HG02588 (cell line): ENCODE results near the gene LRRC75B.

Experiments used
- ATAC-seq: cut with Tn5 transposase; IDR thresholded peaks from one replicate; pipeline ENCODE4 v1.9.1; 2021; ENCODE audit warnings: mild to moderate bottlenecking, moderate library complexity; ENCODE audit not compliant: unreplicated experiment

Gene LRRC75B

GRCh38 chr22:24587948-24588347 is 4.9 kb downstream of the LRRC75B start:
- no peak for ATAC-seq

DNA sequence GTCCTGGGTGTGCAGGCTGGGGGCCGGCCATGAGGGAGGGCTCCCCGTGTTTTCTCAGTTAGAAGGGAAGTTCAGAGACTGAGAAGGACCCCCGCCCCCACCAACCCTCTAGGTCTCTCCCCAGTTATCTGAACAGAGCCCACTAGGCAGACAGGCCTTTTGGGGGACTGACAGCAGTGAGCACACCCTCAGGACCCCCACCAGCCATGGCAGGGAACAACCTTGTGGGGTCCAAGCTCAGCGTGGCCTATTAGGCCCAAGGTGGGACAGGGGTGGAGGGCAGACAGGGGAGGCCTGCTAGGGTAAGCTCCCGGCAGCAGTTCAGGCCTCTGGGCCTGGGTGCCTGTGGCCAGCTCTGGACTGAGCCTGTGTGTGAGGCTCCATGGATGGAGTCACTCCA is 5.6 kb downstream of the LRRC75B start:
- no peak for ATAC-seq

- no peak for ATAC-seq
These were observed 6.8 kb downstream of the LRRC75B start for GRCh38 chr22:24585927-24586546.

GRCh38 chr22:24585461-24585860 is 7.4 kb downstream of the LRRC75B start:
- ATAC-seq: no peak

DNA sequence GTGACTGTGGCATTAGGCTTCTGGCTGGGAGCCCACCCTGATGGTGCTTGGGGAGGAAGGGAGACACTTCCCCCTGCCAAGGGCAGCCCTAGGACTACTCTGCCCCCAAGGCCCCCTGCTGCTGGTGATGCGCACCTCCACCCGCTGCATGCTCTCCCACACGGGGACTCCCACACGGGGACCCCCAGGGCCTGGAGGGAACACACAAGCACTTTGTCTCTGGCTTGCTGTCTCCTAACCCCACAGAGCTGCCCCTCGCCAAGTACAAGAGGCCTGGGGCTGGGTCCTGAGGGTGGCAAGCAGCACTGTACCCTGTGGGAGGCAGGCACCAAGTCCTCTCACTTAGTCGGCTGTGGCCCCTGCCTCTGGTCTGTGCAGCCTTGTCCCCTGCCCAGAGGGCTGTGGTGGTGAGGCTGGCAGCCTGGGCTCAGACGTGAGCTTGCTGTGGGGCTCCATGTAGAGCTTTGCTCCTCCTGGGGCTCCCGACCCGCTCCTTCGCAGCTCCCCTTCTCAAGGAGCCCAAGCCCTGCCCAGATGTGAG is 7.9 kb downstream of the LRRC75B start:
- ATAC-seq: no peak

DNA sequence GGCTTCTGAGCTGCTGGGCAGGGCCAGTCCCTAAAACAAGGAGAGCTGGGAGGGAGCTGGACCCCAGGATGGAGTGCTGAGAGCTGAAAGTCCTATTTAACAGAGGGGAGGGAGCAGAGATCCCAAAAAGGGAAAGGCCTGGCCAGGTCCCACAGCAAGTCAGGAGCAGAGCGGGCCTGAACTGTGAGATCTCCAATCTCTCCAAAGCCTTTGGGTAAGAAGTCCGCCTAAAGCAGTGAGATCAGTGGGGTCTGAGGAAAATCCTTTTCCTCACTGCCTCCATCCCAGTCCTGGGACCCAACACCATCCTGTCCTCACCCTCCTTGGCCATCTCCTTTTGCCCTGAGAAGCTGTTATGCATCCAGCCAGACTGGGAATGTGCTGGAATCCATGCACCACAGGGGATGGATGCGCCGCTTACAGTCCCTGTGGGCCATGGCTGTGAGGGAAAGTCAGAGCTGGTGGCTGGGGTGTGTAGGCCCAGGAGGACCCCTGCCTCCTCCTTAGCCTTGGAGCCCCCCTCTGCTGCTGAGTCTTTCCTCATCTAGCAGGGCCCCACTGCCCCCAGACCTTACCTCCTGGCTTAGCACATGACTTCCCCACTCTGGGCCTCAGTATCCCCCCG is 8.6 kb downstream of the LRRC75B start:
- no peak for ATAC-seq

DNA sequence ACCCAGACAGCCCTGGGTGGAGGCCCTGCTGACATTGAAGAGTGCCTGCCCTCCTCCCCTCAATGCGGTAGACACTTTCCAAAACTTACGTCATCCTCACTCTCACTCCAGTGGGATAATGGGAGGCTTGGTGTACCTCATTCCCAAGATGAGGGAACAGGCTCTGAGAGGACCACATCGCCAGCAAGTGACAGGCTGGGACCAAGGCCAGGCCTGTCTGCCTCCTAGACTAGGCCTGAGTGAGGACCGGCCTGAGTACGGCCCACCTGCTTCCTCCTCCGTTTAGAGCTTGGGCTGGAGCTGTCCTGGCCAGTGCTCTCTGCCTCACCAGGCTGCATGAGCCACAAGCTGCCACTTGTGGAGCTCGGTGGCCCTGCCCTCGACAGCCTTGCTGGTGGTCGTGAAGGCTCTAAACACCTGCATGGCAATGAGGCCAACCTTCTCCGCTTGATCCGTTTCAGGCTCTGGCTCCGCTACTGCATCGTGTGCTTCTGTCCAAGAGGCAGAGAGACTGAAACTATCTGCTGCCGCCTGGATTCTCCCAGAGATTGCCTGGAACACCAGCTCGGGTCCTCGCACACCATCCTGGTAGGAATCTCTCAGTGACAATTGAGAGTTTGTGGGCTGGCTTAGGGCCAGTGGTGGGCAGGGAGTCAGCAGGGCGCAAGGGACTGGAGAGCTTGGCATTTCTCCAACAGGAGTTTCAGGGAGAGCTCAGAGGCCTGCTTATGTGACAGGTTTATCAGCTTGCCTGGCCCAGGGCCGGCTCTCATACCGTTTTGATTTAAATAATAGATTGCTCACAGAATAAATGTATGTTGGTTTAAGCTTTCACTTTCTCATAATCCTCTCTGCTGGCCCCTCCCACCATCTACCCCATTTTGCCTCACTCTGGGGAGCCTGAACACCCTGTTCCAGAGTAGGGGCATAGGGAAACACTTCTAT is 9.4 kb downstream of the LRRC75B start:
- no peak for ATAC-seq

- ATAC-seq: no peak
These were observed 10.6 kb downstream of the LRRC75B start for GRCh38 chr22:24582056-24582814.

GRCh38 chr22:24580276-24580675 is 12.6 kb downstream of the LRRC75B start:
- no peak for ATAC-seq

GRCh38 chr22:24579258-24579601 is 13.6 kb downstream of the LRRC75B start:
- no peak for ATAC-seq

DNA sequence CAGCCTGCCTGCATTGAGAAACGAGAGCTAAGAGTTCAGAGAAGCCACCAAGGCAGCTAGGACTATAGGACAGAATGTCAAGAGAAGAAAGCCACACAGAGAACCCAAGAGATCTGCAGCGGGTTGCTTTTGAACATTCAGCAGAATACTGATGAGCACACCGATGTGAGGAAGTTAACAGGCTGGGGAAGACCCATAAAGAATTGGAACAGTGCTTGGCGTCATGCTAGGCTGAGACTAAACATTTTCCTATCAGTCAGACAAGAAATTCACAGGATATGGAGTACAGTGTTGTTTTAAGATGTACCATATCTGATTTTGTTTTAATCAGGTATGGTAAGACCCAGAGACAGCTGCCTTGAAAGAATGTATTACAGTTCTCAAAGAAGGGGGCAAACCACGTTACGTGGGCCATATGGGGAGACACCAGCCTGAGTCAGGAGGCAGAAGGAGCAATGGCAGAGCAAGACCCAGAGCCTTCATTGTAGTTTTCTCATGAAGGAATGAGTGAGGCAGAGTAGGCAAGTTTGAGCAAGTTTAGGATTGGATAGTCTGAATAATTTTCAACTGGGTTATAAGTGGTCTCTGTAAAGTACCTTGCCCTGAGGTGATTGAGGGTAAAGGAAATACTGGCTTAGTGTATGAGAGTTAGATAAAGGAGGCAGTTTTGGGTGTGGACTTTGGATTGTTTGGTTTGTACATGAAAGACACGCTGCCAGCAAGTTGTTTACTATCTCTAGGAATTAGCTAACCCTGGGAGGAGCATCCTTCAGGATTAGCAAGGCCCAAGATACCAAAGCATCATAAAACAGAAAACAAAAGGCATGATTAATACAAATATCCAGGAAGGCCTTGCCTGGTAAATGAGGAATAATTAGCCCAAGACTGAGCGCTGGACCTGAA is 14.3 kb downstream of the LRRC75B start:
- ATAC-seq: no peak

GRCh38 chr22:24576778-24577177 is 16.1 kb downstream of the LRRC75B start:
- no peak for ATAC-seq

- no peak for ATAC-seq
These were observed 21.6 kb downstream of the LRRC75B start for GRCh38 chr22:24571266-24571665.

GRCh38 chr22:24567668-24568067 is 25.2 kb downstream of the LRRC75B start:
- peak; percentile 50 for ATAC-seq

DNA sequence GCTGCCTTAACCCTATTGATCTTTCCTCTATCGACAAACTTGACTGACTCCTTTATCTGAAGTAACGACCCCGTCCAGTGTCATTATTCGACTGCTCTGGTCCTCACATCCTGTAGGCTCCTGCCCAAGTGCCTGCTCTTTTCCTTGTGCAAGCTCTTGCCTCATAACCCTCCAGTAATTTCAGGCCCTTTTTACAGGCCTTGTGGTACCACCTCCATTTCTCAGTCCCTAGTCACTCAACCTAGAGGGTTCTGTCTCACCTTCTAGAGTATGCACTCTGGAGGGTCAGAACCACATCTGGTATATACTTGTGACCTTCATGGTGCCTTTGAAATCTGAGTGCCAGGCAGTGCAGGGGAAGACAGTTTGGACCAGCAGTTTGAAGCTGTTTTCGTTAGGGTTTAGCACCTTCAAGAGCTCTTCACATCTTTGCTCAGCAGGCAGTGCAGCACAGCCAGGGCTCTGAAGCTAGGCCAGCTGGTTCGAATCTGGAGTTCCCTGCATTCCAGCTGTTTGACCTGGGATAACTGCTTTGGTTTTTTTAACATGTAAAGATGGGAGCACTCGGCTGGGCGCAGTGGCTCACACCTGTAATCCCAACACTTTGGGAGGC is 25.9 kb downstream of the LRRC75B start:
- no peak for ATAC-seq

- ATAC-seq: no peak
These were observed 27.8 kb downstream of the LRRC75B start for GRCh38 chr22:24565077-24565476.

DNA sequence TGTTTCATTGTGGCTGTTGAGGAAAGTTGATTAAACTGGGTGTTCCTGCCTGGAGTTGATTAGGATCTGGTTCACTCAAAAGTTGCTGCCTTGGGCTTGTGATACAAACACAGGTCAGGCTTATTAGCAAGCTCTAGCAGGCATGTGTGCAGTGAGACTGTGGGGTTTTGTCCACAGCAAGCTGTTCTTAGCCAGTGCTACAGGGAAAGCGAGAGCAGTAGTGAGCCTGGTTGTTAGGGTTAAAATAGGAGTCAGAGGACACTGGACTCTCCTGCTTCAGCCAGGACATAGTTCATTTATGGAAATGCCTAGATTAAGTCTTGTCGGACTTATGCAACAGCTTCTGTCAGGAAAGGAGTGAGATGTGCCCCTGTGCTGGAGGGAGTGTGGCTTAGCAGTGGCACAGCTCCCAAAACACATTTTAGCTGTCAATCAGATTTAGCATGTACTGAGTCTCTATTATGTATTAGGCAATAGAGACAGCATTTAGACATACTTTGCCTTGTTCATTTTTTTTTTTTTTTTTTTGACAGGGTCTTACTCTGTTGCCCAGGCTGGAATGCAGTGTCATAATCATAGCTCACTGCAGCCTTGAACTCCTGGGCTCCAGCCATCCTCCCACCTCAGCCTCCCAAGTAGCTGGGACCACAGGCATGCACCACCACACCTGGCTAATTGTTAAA is 28.4 kb downstream of the LRRC75B start:
- no peak for ATAC-seq

DNA sequence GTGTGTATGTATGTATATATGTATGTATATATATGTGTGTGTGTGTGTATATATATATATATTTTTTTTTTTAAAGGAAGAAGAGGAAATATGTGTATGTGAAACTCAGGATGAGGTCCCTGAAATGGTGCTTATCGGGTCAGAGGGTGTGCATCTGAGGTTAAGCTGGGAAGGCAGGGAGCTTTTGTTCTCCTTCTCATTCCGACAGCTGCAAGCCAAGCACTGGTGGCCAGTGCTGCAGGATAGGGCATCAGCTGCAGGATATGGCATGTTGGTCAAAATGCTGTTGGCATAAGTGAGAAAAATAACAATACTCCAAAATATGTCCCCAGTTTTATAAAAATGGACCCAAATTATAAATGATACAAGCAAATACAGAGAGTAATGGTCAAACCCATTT is 29.6 kb downstream of the LRRC75B start:
- no peak for ATAC-seq

- no peak for ATAC-seq
These were observed 33.4 kb downstream of the LRRC75B start for GRCh38 chr22:24559471-24559870.
